ENCODE data around the gene LRRC3. TPM values are rescaled to one million over a fixed set of nuclear protein-coding genes. Genes with fewer than 3 reads are reported as not detected.
"Not testable (repeated sequence)": the region's sequence is repeated elsewhere in the genome, so short reads cannot be mapped to it uniquely, and the experiment has no call there.

Gene LRRC3
- polyA plus RNA-seq, 1 of the 3 experiments (the other 2 are of a cell fraction) = 2.3 TPM

DNA sequence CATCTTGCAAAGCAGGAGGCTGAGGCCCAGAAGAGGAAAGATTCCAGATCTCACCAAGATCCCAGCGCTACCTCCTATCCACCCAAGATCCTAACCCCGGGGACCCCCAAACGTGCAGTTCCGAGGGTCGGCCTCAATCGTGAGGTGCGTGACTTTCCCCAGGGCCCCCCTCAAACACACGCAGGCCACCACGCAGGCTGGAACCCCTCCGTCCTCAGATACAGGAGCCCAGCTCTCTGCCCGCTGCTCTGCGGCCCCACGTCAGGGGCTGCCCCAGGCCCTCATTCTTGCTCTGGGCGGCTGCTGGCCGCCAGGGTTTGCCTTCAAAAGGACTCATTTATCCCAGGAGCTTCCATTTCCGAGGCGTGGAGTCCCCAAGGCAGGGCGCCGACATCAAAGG is 44.8 kb downstream of the LRRC3 start (continued):
- TF ChIP-seq FOXJ3 (CRISPR knock-in tag; IDR thresholded peaks at IDR 0.05) = no peak
- no peak for TF ChIP-seq NFIC (IDR thresholded peaks at IDR 0.05; ENCODE audit: borderline replicate concordance)
- TF ChIP-seq MEF2A (IDR thresholded peaks at IDR 0.05; ENCODE audit: borderline replicate concordance, low read depth) = no peak
- no peak for TF ChIP-seq YY1 (IDR thresholded peaks at IDR 0.05; ENCODE audit: low read depth)

DNA sequence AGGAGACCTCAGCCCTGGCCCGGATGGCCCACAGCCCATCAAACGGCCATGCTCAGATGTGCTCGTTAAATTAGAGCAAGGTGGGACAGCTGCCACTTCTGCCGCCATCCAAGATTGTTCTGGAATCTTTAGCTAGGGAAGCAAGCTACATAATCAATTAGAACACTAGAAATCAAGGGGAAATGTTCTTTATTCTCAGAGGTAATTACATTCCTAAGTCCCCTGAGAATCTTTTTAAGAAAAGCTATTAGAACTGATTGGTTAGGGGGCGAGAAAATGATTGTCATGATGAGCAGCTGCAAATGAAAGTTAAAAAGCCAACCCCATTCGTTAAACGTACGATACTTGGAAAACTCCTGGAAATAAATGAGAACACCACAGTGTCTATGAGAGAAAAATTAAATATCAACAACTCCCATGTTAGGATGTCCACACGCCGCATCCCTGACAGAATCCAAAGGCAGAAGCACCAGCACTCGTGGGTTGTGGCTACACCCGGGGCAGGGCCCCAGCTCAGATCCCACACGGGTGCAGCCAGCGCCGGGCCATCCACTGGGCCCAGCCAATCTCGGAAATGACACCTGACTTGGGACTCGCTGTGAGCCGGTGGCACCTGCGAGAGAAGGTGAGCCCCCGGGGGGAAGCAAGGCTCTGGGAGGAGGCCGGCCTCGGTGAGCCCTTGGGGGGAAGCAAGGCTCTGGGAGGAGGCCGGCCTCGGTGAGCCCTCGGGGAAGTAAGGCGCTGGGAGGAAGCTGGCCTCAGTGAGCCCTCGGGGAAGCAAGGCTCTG is 47.1 kb downstream of the LRRC3 start:
- no peaks in the 10 kb centered on the region for H3K79me2 ChIP-seq (ENCODE audit: insufficient read depth)
- H4K20me1 ChIP-seq (ENCODE audit: insufficient read depth) = no peaks in the 10 kb centered on the region
- H3K4me3 ChIP-seq (ENCODE audit: low read depth in 2 of 2, low read length in 1 of 2) = no peak overlapping the region
- CTCF ChIA-PET = interaction anchor here (1.0 to 1.3 kb wide), 2 partner anchors 8 to 12 kb away, joined by 4 read pairs; no protein-coding TSS in a partner anchor
- no peak overlapping the region for H3K27ac ChIP-seq (ENCODE audit: low read depth in 2 of 2, low read length in 1 of 2)
- POLR2A ChIA-PET = interaction anchor here (0.6 kb wide), 1 partner anchor 11 kb away, joined by 3 read pairs; no protein-coding TSS in a partner anchor
- H3K36me3 ChIP-seq (replicated peaks in 1 of 2; ENCODE audit: control insufficient read depth in 1 of 2, insufficient read depth in 2 of 2, low read length in 1 of 2) = no peaks in the 10 kb centered on the region
- no peaks in the 10 kb centered on the region for H3K9me3 ChIP-seq
- no peak overlapping the region for H2AFZ ChIP-seq (ENCODE audit: low read depth)
- no peaks in the 10 kb centered on the region for H3K4me1 ChIP-seq (ENCODE audit: control insufficient read depth in 1 of 2, insufficient read depth in 2 of 2, low read depth in 1 of 2, low read length in 1 of 2)
- no peak overlapping the region for H3K9ac ChIP-seq
- no peaks in the 10 kb centered on the region for H3F3A ChIP-seq (replicated peaks; ENCODE audit: insufficient read depth)
- 68% methylated on average over 20 of the region's 27 CpGs for WGBS (ENCODE audit: low lambda C conversion rate)
- no peak overlapping the region for H3K4me2 ChIP-seq
- no peak for DNase-seq
- TF ChIP-seq, protein P1, sequence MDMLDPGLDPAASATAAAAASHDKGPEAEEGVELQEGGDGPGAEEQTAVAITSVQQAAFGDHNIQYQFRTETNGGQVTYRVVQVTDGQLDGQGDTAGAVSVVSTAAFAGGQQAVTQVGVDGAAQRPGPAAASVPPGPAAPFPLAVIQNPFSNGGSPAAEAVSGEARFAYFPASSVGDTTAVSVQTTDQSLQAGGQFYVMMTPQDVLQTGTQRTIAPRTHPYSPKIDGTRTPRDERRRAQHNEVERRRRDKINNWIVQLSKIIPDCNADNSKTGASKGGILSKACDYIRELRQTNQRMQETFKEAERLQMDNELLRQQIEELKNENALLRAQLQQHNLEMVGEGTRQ (IDR thresholded peaks at IDR 0.05; ENCODE audit: borderline replicate concordance, low read depth, low read length) = no peak
- TF ChIP-seq SIN3A (IDR thresholded peaks at IDR 0.05; ENCODE audit: borderline replicate concordance, low read depth, low read length) (no peak), JUND (IDR thresholded peaks at IDR 0.05) (no peak), GATA2 (CRISPR knock-in tag; IDR thresholded peaks at IDR 0.05) (no peak), NRF1 (IDR thresholded peaks at IDR 0.05; ENCODE audit: low read depth, low read length) (no peak), GABPA (IDR thresholded peaks at IDR 0.05; ENCODE audit: low read depth) (no peak), FOXM1 (IDR thresholded peaks at IDR 0.05; ENCODE audit: low read depth) (no peak), EP300 (IDR thresholded peaks at IDR 0.05; ENCODE audit: borderline replicate concordance in 1 of 2, low read depth in 1 of 2, low read length in 1 of 2) (no peak), YY1 (IDR thresholded peaks at IDR 0.05; ENCODE audit: low read depth) (no peak)
- no peaks in the 10 kb centered on the region for H3K9me2 ChIP-seq
- peaks cover 26% of the 10 kb centered on the region for H3K27me3 ChIP-seq (ENCODE audit: insufficient read depth)

DNA sequence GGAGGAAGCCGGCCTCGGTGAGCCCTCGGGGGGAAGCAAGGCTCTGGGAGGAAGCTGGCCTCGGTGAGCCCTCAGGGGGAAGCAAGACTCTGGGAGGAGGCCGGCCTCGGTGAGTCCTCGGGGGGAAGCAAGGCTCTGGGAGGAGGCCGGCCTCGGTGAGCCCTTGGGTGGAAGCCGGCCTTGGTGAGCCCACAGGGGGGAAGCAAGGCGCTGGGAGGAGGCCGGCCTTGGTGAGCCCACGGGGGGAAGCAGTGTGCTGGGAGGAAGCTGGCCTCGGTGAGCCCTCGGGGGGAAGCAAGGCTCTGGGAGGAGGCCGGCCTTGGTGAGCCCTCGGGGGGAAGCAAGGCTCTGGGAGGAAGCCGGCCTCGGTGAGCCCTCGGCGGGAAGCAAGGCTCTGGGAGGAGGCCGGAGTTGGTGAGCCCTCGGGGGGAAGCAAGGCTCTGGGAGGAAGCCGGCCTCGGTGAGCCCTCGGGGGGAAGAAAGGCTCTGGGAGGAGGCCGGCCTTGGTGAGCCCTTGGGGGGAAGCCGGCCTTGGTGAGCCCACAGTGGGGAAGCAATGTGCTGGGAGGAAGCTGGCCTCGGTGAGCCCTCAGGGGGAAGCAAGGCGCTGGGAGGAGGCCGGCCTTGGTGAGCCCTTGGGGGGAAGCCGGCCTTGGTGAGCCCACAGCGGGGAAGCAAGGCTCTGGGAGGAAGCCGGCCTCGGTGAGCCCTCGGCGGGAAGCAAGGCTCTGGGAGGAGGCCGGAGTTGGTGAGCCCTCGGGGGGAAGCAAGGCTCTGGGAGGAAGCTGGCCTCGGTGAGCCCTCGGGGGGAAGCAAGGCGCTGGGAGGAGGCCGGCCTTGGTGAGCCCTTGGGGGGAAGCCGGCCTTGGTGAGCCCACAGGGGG is 47.9 kb downstream of the LRRC3 start:
- H3K4me2 ChIP-seq; H3K9ac ChIP-seq; H3K36me3 ChIP-seq (replicated peaks in 1 of 2; ENCODE audit: control insufficient read depth in 1 of 2, insufficient read depth in 2 of 2, low read length in 1 of 2); H3K79me2 ChIP-seq (ENCODE audit: insufficient read depth); CTCF ChIA-PET; H3K27ac ChIP-seq (ENCODE audit: low read depth in 2 of 2, low read length in 1 of 2); DNase-seq; H3F3A ChIP-seq (replicated peaks; ENCODE audit: insufficient read depth); H3K9me2 ChIP-seq; H2AFZ ChIP-seq (ENCODE audit: low read depth); H3K9me3 ChIP-seq; H3K4me1 ChIP-seq (ENCODE audit: control insufficient read depth in 1 of 2, insufficient read depth in 2 of 2, low read depth in 1 of 2, low read length in 1 of 2); POLR2A ChIA-PET; H3K4me3 ChIP-seq (ENCODE audit: low read depth in 2 of 2, low read length in 1 of 2); H4K20me1 ChIP-seq (ENCODE audit: insufficient read depth): not testable (repeated sequence)
- peaks cover 34% of the 10 kb centered on the region for H3K27me3 ChIP-seq (ENCODE audit: insufficient read depth)
- WGBS (ENCODE audit: low lambda C conversion rate) = 67% methylated on average over 33 of the region's 44 CpGs

Measured in SK-N-SH (cell line).